Superior temporal gyrus (tissue), 1 donor: ENCODE data around the gene GADL1.

Experiments
- DNase-seq: peaks from one replicate; pipeline ENCODE4 v3.0.0-alpha.2; 2016; ENCODE audit errors: extremely low spot score

GADL1 gene

DNA sequence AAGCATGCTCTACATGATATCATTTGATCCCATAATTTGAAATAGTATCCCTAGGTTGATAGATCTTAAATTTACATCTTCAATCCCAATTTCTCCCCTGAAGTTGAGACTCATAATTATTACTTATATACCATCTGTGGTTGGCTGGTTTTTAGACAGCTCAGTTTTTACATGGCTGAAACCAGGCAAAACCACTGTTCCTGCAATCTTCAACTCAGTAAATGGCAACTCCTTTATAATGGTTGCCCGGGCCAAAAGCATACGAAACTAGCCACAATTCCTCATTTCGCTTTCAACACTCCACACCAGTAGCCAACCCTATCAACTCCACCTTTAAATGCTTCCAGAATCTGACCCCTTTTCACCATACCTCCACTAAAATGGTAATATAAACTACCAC, 169.6 kb downstream of the GADL1 start:
- DNase-seq, result no peak

DNA sequence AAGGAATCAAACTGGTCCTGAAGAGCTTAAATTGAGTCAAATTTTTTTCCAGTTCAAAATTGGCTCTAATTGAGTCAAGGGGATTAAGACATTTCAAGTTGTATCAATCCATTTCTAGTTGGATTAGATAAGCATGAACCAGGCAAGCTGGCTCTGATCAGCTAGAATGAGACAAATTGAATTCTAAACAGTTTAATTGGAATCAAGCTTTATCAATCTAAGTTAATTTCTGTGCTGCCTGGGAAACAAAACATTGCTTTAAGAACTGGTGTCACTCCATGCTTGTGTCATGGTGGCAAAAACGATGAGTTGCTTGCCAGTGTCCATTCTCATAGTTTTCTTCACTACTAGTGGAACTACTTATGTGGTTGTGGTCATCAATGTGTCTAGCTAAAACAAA, 171.2 kb downstream of the GADL1 start:
- DNase-seq, result no peak

DNA sequence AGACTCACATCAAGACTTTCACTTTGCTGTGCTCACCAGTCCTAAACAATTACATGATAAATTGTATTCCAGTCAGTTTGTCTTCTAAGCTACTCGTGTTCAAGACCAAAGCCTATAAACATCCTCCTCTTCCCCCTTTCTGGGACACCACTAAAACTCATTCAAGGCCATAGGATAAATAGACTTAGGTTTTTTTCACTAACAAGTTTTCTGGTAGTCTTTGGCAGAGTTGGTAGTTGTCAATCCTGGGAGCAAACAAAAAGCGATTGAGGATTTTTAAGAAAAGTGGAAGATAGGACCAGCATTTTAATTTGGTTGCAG, 173.2 kb downstream of the GADL1 start:
- DNase-seq, result no peak

DNA sequence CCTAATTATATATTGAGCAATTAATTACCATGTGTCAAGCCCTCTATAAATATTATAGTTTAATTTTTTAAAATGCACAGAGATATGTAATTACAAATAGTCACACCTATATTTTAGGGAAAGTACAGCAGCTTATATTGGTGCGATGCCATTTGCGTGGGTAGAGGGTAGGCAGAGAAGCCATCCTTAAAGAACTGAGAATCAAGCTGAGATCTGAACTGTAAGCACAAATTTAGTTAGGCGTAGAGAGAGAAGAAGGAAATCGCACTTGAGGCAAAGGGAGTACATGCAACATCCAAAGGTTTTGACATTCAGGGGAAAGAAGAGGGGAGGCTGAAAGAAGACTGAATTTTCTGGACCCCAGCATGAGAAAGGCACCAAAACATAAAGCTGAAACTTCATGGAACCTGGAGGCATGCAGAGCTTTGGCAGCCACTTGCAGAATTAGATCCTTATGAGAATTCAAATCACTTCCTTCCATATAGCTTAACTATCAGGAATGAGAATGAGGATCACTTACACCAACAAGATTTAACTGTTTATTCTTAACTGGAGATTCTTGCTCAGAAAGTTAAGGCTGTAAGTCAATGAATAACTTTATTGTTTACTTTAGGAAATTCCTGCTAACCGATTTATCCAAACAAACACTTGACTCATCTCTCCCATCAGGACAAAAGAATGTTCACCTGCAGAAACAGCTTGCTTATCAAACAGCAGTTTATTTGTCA, 173.7 kb downstream of the GADL1 start:
- no peak for DNase-seq

DNA sequence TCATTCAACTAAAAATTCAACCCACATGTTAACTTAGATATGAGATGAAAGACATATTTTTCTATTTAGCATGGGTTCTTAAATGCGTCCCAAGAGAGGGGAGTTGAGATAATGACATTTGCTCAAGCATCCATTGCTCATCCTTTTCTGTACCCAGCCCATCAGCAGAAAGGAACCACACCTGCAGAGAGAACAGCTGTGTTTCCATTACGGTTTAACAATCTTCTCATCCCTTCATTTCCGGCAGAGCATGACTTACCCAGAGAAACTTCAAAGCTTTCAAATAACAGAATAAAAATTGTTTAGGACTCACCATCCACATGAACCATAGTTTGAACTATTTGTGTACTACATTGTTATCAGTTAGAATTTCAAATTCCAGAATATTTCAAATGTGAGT, 174.9 kb downstream of the GADL1 start:
- no peak for DNase-seq

DNA sequence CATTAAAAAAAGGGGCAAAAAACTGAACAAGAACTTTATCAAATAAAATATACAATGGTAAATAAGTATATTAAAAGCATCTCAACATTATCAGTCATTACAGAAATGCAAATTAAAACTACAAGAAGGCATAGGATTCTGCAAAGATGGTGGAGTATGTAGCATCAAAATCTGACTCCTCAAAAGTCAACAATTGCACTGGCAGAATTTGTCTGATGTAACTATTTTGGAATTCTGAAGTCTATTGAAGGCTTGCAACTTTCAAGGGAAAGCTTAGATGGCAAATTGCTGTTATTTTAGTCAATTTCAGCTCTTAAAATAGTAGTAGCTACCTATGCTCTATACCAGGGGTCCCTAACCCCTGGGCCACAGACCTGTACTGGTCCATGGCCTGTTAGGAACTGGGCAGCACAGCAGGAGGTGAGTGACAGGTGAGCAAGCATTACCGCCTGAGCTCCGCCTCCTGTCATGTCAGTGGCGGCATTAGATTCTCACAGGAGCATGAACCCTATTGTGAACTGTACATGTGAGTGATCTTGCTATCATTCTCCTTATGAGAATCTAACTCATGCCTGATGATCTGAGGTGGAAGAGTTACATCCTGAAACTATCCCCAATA, 180.5 kb downstream of the GADL1 start:
- no peak for DNase-seq

DNA sequence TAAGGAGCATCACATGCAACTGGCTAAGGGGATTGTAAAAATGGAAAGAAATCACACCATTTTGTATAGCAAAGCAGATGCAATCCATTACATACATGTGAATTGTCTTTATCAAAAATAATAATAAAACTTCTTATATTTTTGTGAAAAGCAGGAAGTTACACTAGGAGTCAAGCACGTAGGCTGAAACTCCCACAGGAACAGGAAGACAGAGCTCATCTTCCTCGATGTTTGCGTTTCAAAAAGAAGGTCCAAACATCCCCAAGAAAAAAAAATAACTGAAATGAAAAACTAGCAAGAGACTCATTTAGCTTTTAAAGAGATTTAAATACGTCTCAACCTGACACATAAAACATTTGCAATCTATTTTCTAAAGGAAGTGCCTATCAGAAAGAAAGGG, 181.5 kb downstream of the GADL1 start:
- no peak for DNase-seq

DNA sequence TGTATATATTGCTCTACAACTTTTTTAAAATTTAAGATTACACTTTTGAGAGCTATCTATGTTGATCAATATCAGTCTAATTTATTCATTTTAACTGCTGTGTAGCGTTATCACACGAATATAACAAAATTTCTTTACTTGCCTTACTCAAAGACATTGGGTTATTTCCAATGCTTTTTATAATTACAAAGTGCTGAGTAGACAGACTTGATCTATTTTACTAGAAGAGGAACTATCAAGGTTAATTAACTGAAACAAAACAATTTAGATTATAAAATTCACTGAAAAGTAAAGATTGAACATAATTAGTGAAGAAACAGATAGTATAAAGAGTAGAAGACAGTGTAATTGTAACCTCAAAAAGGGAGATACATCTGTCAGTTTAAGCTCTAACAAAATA, 182.6 kb downstream of the GADL1 start:
- no peak for DNase-seq

DNA sequence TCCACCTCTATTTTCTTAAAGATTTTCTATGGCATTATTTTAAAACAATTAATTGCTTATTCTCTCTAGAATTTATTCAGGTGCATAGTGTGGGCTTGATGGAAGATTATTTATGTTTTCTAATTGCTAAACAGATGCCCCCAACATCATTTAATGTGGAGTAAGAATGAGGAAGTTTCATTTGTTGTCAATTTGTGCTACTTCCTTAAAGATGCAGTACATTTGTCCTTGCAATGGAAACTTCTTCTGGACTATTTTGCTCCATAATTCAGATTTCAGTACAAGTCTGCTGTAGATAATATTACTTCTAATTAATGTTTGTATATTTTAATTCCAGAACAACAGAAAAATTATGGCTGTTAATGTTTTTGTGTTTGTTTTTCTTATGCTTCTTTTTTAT, 183.3 kb downstream of the GADL1 start:
- no peak for DNase-seq

DNA sequence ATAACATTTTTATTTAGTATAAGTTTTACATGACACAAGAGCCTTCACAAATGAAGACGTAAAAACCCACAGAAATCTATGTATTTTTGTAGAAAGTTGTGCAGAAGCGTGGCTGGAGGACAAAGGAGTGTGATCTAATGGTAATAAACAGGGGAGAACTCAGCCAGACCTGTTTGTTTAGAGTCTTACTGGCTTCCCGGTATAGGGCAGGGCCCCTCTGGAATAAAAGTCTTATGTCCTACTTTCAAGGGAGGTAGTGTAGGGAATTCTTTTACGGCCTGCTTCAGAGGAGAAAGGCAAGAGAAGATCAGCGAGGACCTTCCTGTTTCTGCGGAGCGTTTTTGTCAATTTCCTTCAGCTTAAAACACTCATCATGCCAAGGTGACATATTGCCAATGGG, 184.4 kb downstream of the GADL1 start:
- DNase-seq, result no peak

DNA sequence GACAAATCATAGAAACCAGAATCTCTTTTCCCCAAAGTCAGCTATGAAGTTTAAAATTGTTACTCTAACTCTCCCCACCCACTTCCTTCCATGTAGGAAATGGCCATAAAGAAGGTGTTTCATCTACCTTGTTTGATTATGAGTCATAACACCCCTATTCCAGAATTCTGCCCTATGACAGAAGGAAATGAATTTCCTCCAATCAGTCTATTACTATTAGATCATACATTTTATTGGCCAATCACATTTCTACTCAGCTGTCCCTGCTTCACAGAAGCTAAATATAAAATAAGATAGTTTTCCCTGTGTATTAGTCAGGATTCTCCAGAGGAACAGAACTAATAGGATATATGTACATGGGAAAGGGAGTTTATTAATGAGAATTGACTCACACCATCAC, 186.0 kb downstream of the GADL1 start:
- DNase-seq, result no peak

DNA sequence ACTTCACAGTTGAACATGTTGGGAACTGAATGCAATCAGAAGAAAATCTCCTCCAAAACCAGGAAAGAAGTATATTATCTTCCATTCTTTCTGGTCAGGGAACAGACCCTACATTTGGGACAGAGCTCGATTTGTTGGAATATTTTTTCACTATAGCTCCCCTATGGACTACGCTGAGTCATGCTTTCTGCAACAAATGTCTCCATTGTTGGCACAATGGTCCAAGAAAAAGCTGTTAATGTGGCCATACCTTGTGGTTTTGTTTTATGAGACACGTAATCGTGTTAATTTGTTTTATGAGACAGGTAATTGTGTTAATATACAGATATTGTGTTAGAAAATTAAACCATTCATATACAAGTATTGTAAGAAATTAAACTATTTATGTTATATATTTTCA, 186.6 kb downstream of the GADL1 start:
- DNase-seq, result no peak

DNA sequence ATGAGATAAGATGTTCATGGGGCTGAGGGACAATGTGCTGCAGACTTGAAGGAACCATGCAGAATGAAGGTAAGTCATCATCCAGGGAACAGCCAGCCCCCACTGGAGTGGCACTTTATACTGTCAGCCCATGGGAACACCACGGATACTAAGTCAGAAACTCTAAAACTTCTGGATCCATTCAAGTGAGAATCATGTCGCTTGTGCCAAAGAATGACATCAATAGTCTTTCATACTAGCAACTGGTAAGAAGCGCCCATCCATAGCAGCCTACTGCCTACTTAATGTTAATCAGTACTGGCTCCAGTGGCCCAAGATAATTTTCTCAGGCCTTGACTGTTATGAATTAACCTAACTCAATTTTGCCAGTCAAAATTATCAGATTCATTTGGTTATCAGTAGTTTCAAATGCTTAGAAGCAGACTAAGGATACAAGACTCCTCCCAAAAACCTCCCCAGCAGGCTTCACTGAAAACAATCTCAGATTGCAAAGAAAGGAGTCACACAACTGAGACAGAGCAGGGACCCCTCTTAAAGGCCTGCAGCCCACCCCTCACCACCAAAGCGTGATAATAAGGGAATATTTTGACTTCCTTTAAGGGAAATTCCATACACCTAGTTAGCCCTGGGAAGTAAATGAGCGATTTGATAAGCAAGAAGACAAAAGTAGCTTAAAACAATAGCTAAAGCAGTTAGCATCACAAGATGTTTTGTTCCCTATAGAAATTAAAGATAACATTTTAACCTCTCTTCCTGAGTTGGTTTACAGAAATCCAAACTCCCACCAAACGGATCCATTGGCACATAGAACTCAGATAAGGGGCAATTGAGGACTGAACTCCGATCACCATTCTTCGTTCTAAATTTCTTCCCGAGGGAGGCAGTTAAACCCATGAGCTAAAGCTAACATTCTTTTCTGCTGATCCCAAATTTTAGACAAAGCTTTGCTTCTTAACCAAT, 189.2 kb downstream of the GADL1 start:
- no peak for DNase-seq

DNA sequence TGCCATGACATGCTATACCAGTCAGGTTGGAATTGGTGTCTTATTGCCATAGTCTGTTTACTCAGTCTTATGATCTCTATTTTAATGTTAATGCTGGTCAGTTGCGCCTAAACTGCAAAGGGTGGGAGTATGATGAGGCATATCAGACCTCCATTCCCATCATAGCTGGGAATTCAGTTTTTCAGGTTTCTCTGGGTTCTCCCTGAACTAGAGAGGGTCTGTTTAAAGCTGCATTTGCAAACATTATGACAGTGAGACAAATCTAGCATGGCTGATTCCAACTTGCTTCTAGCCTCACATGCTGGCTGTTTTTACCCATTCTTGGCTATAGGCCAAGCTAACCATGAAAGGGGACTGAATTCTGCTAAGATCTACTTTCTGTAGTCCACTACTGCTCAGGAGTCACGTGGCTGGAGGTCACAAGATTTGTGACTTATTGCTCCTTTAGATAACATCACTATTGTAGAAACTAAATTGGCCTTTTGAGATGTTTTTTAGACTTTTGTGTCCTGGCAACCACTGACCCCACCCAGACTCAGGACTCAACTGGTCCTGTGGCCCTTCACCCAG, 191.5 kb downstream of the GADL1 start:
- no peak for DNase-seq

DNA sequence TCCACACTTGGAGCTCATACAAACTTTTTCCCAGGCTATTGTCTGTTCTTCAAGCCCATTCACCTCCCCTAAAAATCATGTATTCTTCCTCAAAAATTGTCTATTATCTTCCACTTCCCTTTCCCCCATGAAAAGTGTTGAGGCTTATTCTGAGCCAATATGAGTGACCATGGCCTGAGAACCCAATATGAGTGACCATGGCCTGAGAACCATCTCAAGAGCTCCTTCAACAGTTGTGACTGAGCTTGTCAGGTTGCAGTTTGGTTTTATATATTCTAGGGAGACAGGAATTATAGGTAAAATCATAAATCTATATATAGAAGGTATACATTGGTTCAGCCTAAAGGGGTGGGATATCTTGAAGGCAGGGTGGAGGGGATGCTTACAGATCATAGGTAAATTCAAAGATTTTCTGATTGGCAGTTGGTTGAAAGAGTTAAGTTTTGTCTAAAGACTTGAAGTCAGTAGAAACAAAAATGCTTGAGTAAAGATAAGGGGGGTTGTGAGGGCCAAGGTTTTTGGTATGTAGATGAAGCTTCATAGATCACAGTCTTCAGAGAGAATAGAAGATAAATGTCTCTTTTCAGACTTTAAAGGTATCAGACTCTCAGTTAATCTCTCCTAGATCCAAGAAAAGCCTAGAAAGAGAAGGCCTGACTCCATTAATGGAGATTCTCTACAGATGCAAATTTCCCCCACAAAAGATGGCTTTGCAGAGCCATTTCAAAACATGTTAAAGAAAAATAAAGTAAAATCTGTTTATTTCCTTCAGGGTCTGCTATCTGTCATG, 192.2 kb downstream of the GADL1 start:
- no peak for DNase-seq

DNA sequence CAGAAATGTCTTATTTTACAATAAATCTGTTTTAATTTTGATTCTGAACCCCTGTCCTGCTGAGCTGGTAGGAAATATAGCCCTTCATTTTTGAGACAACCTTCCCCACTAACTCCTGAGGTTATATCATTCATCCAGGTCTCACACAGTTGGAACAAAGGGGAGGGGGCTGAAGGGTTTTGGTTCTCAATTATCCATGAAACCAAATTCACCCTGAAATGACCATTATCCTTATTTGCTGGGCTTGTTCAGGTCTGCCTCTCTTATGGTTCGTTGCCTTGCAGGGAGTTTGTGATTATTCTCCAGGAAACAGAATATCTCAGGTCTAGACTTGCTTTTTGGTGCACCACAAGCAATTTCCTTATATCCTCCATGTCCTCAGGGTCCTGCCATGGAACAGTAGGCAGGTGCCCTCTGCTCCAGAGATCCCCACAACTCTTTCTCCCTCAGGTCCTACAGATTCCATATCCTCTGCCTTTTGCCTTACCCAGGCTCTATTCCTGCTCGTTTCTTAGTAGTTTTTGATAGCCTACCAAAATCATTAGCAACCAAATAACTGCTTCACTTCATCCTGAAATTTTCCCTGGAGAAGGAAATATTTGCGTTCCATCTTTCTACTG, 193.6 kb downstream of the GADL1 start:
- DNase-seq, result no peak

DNA sequence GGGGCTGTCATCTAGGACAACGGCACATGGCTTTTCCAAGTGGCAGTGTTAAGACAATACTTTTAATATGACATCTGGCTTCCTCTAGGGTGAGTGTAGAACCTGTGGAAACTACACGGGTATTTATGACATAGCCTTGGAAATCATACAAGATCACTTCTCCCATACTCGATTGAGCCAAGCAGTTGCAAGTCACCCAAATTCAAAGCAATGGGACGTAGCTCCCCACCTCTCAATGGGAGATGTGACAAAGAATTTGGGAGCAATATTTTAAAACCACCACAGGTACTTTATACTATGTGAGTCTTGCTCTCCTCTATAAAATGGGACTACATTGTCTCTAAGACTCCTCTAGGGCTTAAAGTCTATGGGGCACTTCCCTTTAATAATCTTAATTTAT, 194.5 kb downstream of the GADL1 start:
- DNase-seq, result no peak

DNA sequence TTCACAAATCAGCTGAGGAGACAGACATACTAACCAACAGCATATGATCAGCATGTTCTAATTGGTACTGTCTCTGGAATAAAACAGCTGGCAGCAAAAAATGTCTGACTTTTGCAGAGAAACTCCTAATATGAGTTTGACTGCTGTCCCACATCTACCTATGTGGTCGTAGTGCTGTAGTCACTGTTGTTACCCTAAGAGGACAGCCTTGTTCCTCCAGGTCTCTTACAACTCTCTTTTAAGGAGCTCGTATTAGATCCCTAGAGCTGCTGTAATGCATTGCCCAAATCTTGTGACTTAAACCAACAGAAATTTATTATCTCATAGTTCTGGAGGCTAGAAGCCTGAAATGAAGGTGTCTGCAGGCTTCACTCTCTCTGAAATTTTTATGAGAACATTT, 195.9 kb downstream of the GADL1 start:
- DNase-seq, result no peak

DNA sequence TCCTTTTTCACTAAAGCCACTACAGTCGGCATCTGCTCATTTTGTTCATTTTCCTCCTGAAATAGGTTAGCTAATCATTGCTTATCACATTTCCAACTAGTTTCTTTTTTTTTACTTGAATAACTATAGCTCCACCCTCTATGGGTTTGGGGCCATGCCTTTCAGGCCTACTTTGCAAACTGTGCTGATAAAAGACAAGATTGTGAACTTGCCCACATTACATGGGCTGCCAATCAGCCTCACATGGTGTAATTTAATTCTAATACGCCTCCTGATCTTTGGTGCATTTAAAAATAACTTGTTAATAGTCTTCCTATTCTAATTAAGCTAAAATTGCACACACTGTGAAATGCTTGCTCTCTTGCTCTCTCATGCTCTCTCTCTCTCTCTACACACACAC, 197.6 kb downstream of the GADL1 start:
- DNase-seq, result no peak

DNA sequence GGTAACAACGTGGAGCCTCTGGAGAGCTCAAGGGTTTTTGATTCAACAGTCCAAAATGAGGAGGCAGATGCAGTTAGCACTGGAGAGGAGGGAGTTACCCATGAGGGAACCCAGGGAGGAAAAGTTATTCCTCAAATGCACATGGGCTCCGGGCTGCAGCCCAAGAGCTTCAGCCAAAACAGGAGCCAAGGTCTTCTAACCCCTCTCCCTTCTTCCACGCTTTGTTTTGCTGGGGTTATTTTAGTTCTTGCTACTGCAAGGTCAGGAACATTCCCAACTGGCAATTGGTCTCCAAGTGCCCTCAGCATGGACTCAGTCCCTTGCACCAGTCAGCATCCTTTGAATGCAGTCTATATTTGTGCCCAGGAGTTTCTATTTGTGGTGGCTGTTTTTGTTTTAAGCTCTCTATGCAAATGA, 198.1 kb downstream of the GADL1 start:
- DNase-seq, result no peak
